Karpas-422 (cell line): ENCODE results near the gene TUBA4A. TPM values are rescaled to one million over a fixed set of nuclear protein-coding genes. Genes with fewer than 3 reads are reported as not detected.

Experiments used
- DNase-seq: peaks from one replicate; pipeline ENCODE4 v3.0.0-alpha.2; 2015
- H2AFZ ChIP-seq: fragments of 200-600 bp; sonication (generic); 2 replicates; pipeline ENCODE4 v1.6.1; 2014; ENCODE audit warnings: antibody characterized with exemption, low read length, mixed read lengths
- H3K27ac ChIP-seq: fragments of 200-600 bp; sonication (generic); 2 replicates; pipeline ENCODE4 v1.5.1; 2014; ENCODE audit warnings: mild to moderate bottlenecking, low read length, moderate library complexity
- H3K27me3 ChIP-seq: fragments of 200-600 bp; sonication (generic); 2 replicates; pipeline ENCODE4 v1.6.1; 2014; ENCODE audit warnings: low read length, mixed read lengths
- H3K36me3 ChIP-seq: fragments of 200-600 bp; sonication (generic); 2 replicates; pipeline ENCODE4 v1.6.1; 2014; ENCODE audit warnings: low read length, mixed read lengths; ENCODE audit not compliant: insufficient read depth
- H3K4me1 ChIP-seq: fragments of 200-600 bp; sonication (generic); 2 replicates; pipeline ENCODE4 v1.6.1; 2014; ENCODE audit warnings: mild to moderate bottlenecking, low read length, mixed read lengths
- H3K4me2 ChIP-seq: fragments of 200-600 bp; sonication (generic); 2 replicates; pipeline ENCODE4 v1.6.1; 2014; ENCODE audit warnings: low read length, low read depth, mild to moderate bottlenecking; ENCODE audit not compliant: poor library complexity, severe bottlenecking
- H3K4me3 ChIP-seq: fragments of 200-600 bp; sonication (generic); 2 replicates; pipeline ENCODE4 v1.5.1; 2014; ENCODE audit warnings: mild to moderate bottlenecking, antibody characterized with exemption, low read length, mixed read lengths
- H3K79me2 ChIP-seq: fragments of 200-600 bp; sonication (generic); 2 replicates; pipeline ENCODE4 v1.6.1; 2014; ENCODE audit warnings: mild to moderate bottlenecking, low read length, mixed read lengths
- H3K9ac ChIP-seq: fragments of 200-600 bp; sonication (generic); 2 replicates; pipeline ENCODE4 v1.6.0; 2014; ENCODE audit warnings: low read length
- H3K9me2 ChIP-seq: fragments of 200-600 bp; sonication (generic), shearing (Covaris generic); replicated peaks from 2 replicates; pipeline ENCODE4 v1.6.0; 2014; ENCODE audit warnings: mild to moderate bottlenecking, low read length, moderate library complexity; ENCODE audit not compliant: insufficient read depth
- H3K9me3 ChIP-seq: fragments of 300-700, 200-600 bp; sonication (generic); 2 replicates; pipeline ENCODE4 v1.6.1; 2014; ENCODE audit warnings: low read length, mixed read lengths
- H4K20me1 ChIP-seq: fragments of 200-600 bp; sonication (generic); 2 replicates; pipeline ENCODE4 v1.6.1; 2014; ENCODE audit warnings: mild to moderate bottlenecking, antibody characterized with exemption, low read length, low read depth; ENCODE audit not compliant: insufficient read depth
- total RNA-seq: library from RNA; depleted of rRNA; stranded (reverse); fragments of >200 nt; shearing (Covaris generic); gene quantifications from 2 replicates; pipeline ENCODE4 v1.2.3, GENCODE V29; 2014; ENCODE audit warnings: low replicate concordance

Gene TUBA4A
- total RNA-seq, 1 experiment from 2014 or later: 61.8 TPM

- peaks cover 26% of the 10 kb centered on the region for H3K4me1 ChIP-seq
- H3K27ac ChIP-seq: peak overlapping the region; percentile 85
- no peaks in the 10 kb centered on the region for H4K20me1 ChIP-seq
- peak overlapping the region; percentile 91 for H3K4me3 ChIP-seq
- peak; percentile 89 for DNase-seq
- H3K27me3 ChIP-seq: no peaks in the 10 kb centered on the region
- H3K9me2 ChIP-seq: no peaks in the 10 kb centered on the region
- peaks cover 42% of the 10 kb centered on the region for H3K36me3 ChIP-seq
- no peaks in the 10 kb centered on the region for H3K9me3 ChIP-seq
- peak overlapping the region; percentile 74; the same call in 1 of the 2 replicates for H2AFZ ChIP-seq
- peak overlapping the region; percentile 81 for H3K4me2 ChIP-seq
- H3K9ac ChIP-seq: peak overlapping the region; percentile 94
- peaks cover 59% of the 10 kb centered on the region for H3K79me2 ChIP-seq
These were observed 23.6 kb downstream of the TUBA4A start for GRCh38 chr2:219230059-219230540.

GRCh38 chr2:219229305-219230058 lies 24.2 kb downstream of the TUBA4A start, which contains the start of the genes ANKZF1 and ATG9A:
ANKZF1 (plus strand) TSS chr2:219229806; CDS start chr2:219230258, 452 bp downstream.
ATG9A (minus strand) TSS chr2:219229636; CDS start chr2:219228024, 1,612 bp downstream.
- H3K4me3 ChIP-seq: peak within 1 kb of the TSS; percentile 91
- peaks cover 26% of the 10 kb centered on the region for H3K4me1 ChIP-seq
- H2AFZ ChIP-seq: peak within 1 kb of the TSS; percentile 90; the same call in 1 of the 2 replicates
- H3K4me2 ChIP-seq: peak within 1 kb of the TSS; percentile 90
- H3K9me3 ChIP-seq: no peaks in the 10 kb centered on the region
- H4K20me1 ChIP-seq: no peaks in the 10 kb centered on the region
- H3K9ac ChIP-seq: peak within 1 kb of the TSS; percentile 94
- H3K27me3 ChIP-seq: no peaks in the 10 kb centered on the region
- no peaks in the 10 kb centered on the region for H3K9me2 ChIP-seq
- H3K36me3 ChIP-seq: peaks cover 41% of the 10 kb centered on the region
- peaks cover 59% of the 10 kb centered on the region for H3K79me2 ChIP-seq
- peak within 1 kb of the TSS; percentile 85 for H3K27ac ChIP-seq
- DNase-seq: peak; percentile 99

DNA sequence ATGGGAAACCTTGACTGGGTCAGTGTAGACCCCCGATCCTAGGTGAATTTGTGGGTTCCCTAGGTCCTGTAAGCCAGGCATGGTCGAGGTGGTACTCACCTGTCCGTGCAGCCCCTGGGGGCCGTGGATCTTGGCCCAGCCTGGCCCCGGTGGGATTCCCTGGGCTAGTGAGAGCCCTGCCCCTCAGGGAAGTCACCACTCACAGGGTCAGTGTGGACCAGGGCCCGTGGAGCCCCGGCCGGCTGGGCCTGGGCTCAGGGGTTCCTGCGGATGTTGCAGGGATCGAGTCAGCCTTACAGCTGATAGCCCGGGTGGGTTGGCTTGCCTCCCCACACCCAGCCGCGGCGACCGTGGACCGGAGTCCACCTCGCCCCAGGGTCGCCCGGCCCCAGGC lies 24.8 kb downstream of the TUBA4A start:
- Histone ChIP-seq H3K4me2 (peak overlapping the region; percentile 90), H3K4me3 (peak overlapping the region; percentile 91), H3K4me1 (peaks cover 26% of the 10 kb centered on the region), H3K9me3 (no peaks in the 10 kb centered on the region), H2AFZ (peak overlapping the region; percentile 90; the same call in 1 of the 2 replicates), H3K27ac (no peak overlapping the region), H3K36me3 (peaks cover 36% of the 10 kb centered on the region), H3K27me3 (no peaks in the 10 kb centered on the region), H3K9ac (peak overlapping the region; percentile 94), H3K9me2 (no peaks in the 10 kb centered on the region), H3K79me2 (peaks cover 59% of the 10 kb centered on the region), H4K20me1 (no peaks in the 10 kb centered on the region)
- no peak for DNase-seq

DNA sequence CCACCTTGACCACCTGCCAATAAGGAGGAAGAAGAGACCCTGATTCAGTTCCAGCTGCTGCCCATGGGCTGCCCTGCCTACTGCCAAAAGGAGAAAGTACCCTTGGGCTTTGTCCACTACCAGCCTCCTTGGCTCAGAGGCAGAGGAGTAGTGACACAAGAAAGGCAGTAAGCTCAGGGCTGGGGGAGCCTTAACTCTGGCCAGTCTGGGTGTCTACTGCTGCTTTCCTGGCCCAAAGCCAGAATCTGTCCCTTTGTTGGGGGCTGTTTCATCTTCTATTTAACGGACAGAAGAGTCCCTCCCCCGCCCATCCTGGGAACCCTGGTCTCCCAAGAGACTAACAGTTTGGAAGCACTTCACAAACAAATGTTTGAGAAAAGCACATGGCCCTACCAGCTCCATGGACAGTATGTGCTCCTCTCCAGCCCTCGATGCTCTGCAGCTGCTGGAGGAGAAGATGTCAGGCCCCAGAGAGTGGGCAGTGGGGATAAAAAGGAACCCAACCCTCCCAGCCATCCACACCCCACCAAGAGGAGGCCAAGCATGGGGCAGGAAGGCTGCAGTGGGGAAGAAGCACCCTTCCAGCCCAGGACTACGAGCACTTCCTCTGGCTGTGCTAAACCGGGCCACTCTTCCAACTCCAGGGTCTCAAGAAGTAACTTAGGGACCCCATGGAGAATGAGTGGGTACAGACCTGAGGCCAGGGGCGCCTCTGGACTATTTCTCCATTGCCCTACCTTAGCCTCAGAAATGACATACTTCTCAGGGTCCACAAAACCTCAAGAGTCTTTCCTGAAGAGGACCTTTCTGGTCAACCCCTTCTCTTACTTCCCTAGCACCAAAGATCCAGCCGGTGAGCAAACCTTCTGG lies 25.4 kb downstream of the TUBA4A start:
- peak overlapping the region; percentile 94 for H3K9ac ChIP-seq
- no peaks in the 10 kb centered on the region for H3K9me3 ChIP-seq
- H2AFZ ChIP-seq: no peak overlapping the region
- peaks cover 59% of the 10 kb centered on the region for H3K79me2 ChIP-seq
- peaks cover 34% of the 10 kb centered on the region for H3K36me3 ChIP-seq
- DNase-seq: no peak
- no peaks in the 10 kb centered on the region for H4K20me1 ChIP-seq
- H3K27me3 ChIP-seq: no peaks in the 10 kb centered on the region
- H3K4me1 ChIP-seq: peaks cover 26% of the 10 kb centered on the region
- no peaks in the 10 kb centered on the region for H3K9me2 ChIP-seq
- H3K4me3 ChIP-seq: peak overlapping the region; percentile 91
- H3K27ac ChIP-seq: no peak overlapping the region
- H3K4me2 ChIP-seq: peak overlapping the region; percentile 90

DNA sequence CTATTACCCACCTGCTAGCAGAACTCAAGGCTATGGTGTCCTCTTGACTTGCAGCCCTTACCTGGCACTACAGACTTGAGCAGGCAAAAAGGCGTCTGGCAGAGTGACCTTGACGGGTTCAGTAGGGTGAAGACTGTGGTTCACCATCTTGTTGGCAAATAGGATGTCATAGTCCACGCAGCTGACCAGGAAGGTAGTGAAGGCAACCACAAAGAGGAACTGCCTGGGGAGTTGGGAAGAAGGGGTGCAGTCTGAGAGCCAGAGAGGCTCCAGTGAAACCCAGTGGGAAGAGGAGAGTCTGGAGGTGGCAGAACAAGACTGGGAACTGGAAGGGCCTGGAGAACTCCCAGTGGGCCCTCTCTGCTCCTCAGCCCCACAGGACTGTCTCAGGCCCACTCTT lies 28.4 kb downstream of the TUBA4A start:
- H3K9me3 ChIP-seq: no peaks in the 10 kb centered on the region
- H3K36me3 ChIP-seq: peaks cover 19% of the 10 kb centered on the region; the same call in 1 of the 2 replicates
- H3K27ac ChIP-seq: no peak overlapping the region

DNA sequence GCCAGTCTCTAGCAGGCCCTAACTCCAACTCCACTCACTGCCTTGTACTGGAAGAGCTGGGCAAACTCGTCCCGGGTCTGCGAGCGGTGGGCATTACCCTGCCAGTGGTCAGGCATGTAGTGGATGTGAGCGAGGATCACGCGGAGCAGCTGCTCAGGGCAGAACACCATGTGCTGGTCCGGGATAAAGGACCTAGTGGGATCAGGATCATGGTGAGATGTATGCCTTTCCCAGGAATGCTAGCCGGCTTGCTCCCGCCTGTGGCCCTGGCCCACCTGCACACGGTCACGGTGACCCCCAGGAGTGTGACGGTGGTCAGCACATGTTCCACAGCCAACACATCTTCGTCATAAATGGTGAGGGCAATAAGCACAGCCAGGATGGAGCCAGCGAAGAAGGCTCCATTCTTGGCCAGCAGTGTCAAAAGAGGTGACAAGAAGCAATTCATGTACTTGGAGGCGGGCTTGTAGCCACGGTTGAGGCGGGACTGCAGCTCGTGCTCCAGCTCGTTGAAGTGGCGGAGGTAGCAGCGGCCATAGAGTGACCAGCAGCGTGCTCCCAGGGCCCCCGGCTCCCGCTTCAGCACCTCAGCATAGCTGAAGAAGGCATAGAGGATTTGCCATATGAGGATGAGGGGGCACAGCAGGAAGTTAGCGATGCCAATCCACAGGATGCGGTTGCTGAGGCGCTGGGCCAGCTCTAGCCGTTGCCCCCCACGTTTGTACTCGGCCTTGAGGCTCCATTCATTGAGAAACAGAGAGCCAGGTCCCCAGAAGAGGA lies 29.7 kb downstream of the TUBA4A start:
- Histone ChIP-seq H3K4me1 (peaks cover 14% of the 10 kb centered on the region), H4K20me1 (no peaks in the 10 kb centered on the region), H3K79me2 (peaks cover 26% of the 10 kb centered on the region), H2AFZ (no peak overlapping the region), H3K27ac (no peak overlapping the region), H3K4me2 (no peak overlapping the region), H3K9me2 (no peaks in the 10 kb centered on the region), H3K36me3 (peaks cover 24% of the 10 kb centered on the region; the same call in 1 of the 2 replicates), H3K4me3 (no peak overlapping the region), H3K9me3 (no peaks in the 10 kb centered on the region), H3K9ac (no peak overlapping the region), H3K27me3 (no peaks in the 10 kb centered on the region)
- DNase-seq: no peak

More for the DNA sequence above, 28.4 kb downstream of the TUBA4A start:
- Histone ChIP-seq H3K9me2 (no peaks in the 10 kb centered on the region), H3K4me1 (peaks cover 12% of the 10 kb centered on the region), H2AFZ (no peak overlapping the region), H4K20me1 (no peaks in the 10 kb centered on the region), H3K79me2 (peaks cover 34% of the 10 kb centered on the region), H3K27me3 (no peaks in the 10 kb centered on the region), H3K4me3 (no peak overlapping the region), H3K4me2 (no peak overlapping the region), H3K9ac (no peak overlapping the region)
- DNase-seq: no peak

- DNase-seq: no peak
- H3K9ac ChIP-seq: no peak overlapping the region
- H3K9me3 ChIP-seq: no peaks in the 10 kb centered on the region
- H3K4me3 ChIP-seq: no peak overlapping the region
- peaks cover 19% of the 10 kb centered on the region for H3K4me1 ChIP-seq
- H3K27me3 ChIP-seq: no peaks in the 10 kb centered on the region
- no peaks in the 10 kb centered on the region for H4K20me1 ChIP-seq
- no peak overlapping the region for H3K4me2 ChIP-seq
- H3K27ac ChIP-seq: no peak overlapping the region
- no peak overlapping the region for H2AFZ ChIP-seq
- H3K79me2 ChIP-seq: peaks cover 19% of the 10 kb centered on the region
- peaks cover 23% of the 10 kb centered on the region; the same call in 1 of the 2 replicates for H3K36me3 ChIP-seq
- H3K9me2 ChIP-seq: no peaks in the 10 kb centered on the region
These were observed 31.7 kb downstream of the TUBA4A start for GRCh38 chr2:219221957-219222518.
